ENCODE data around the gene RPUSD3.

DNA sequence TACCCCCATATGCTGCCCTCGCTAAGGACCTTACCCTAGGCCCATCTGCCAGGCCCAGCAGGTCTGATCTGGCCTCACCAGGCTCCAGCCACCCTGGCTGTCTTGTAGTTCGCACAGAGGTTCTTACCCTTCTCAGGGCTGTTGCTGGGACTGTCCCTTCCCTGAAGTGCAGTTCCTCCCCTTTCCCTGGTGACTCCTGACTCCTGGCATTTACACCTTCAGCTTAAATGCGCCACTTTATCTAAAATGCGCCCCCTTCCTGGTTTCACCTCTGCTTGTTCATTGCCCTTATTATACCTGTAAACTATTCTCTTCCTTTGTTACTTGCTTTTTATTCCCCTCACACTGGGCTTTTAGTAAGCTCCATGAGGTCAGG, 34.6 kb downstream of the RPUSD3 start:
- TF ChIP-seq CTCF (IDR thresholded peaks at IDR 0.05) (peak in 1 of 6 experiments; percentile 4), POLR2A (IDR thresholded peaks at IDR 0.05) (no peak)
